Right atrium auricular region (tissue), 2 donors: ENCODE results near the gene BPIFA1. TPM values are rescaled to one million over a fixed set of nuclear protein-coding genes. Genes with fewer than 3 reads are reported as not detected.

Experiments
- DNase-seq: peaks from one replicate; pipeline ENCODE4 v3.0.0-alpha.2; 2019; ENCODE audit warnings: low spot score
- H3K27ac ChIP-seq, 2 donors: fragments of 200-600 bp; sonication (generic); 1 replicate in 1 of 2; 2 replicates in 1 of 2; pipeline ENCODE4 v1.5.1; 2016 to 2019
- H3K27me3 ChIP-seq, 2 donors: fragments of 200-600 bp; sonication (generic); one replicate each; pipeline versions ENCODE4 v1.5.1 to v1.6.0; 2017 to 2019
- H3K36me3 ChIP-seq: fragments of 200-600 bp; sonication (generic); one replicate; pipeline ENCODE4 v1.5.1; 2016
- H3K4me1 ChIP-seq, 2 donors: fragments of 200-600 bp; sonication (generic); one replicate each; pipeline versions ENCODE4 v1.5.1 to v1.6.0; 2017 to 2019
- H3K4me3 ChIP-seq, 2 donors: fragments of 200-600 bp; sonication (generic); 1 replicate in 1 of 2; 2 replicates in 1 of 2; pipeline ENCODE4 v1.5.1; 2017 to 2019; ENCODE audit warnings: mild to moderate bottlenecking in 1 of 2, moderate library complexity in 1 of 2
- H3K9me3 ChIP-seq, 2 donors: fragments of 200-600 bp; sonication (generic); one replicate each; pipeline ENCODE4 v1.5.1; 2019
- CTCF ChIP-seq, 2 donors: fragments of 200-600 bp; sonication (generic); IDR thresholded peaks; one replicate each; pipeline ENCODE4 v1.5.1; 2019; ENCODE audit warnings: antibody characterized with exemption in 2 of 2
- total RNA-seq, 2 donors: library from RNA; depleted of rRNA; stranded (reverse); fragments of >200 nt; gene quantifications; one replicate each; pipeline ENCODE4 v1.1.0, GENCODE V29; 2016

Gene BPIFA1
- total RNA-seq, 2 donors from 2014 or later: not detected

GRCh38 chr20:33239979-33240736, 4.4 kb downstream of the BPIFA1 start:
- DNase-seq: no peak
- H3K4me1 ChIP-seq: no peaks in the 10 kb centered on the region
- no peak overlapping the region for H3K27ac ChIP-seq
- H3K4me3 ChIP-seq: no peak overlapping the region
- H3K36me3 ChIP-seq: no peaks in the 10 kb centered on the region
- no peak for TF ChIP-seq CTCF (IDR thresholded peaks at IDR 0.05)
- no peaks in the 10 kb centered on the region for H3K27me3 ChIP-seq
- no peaks in the 10 kb centered on the region for H3K9me3 ChIP-seq

GRCh38 chr20:33240923-33241322, 5.1 kb downstream of the BPIFA1 start:
- Histone ChIP-seq H3K27me3 (no peaks in the 10 kb centered on the region), H3K4me3 (no peak overlapping the region), H3K36me3 (no peaks in the 10 kb centered on the region), H3K27ac (no peak overlapping the region), H3K4me1 (no peaks in the 10 kb centered on the region), H3K9me3 (no peaks in the 10 kb centered on the region)
- no peak for TF ChIP-seq CTCF (IDR thresholded peaks at IDR 0.05)
- DNase-seq: no peak

- Histone ChIP-seq H3K36me3 (no peaks in the 10 kb centered on the region), H3K27me3 (no peaks in the 10 kb centered on the region), H3K4me1 (no peaks in the 10 kb centered on the region), H3K27ac (no peak overlapping the region), H3K4me3 (no peak overlapping the region), H3K9me3 (no peaks in the 10 kb centered on the region)
- no peak for TF ChIP-seq CTCF (IDR thresholded peaks at IDR 0.05)
- DNase-seq: no peak
Measured at GRCh38 chr20:33242319-33243100, 6.7 kb downstream of the BPIFA1 start.

GRCh38 chr20:33246077-33246476, 10.3 kb downstream of the BPIFA1 start:
- H3K9me3 ChIP-seq: no peaks in the 10 kb centered on the region
- no peaks in the 10 kb centered on the region for H3K4me1 ChIP-seq
- no peak overlapping the region for H3K4me3 ChIP-seq
- H3K27ac ChIP-seq: no peak overlapping the region
- no peaks in the 10 kb centered on the region for H3K27me3 ChIP-seq
- TF ChIP-seq CTCF (IDR thresholded peaks at IDR 0.05): no peak
- DNase-seq: no peak
- H3K36me3 ChIP-seq: no peaks in the 10 kb centered on the region

- H3K36me3 ChIP-seq: no peaks in the 10 kb centered on the region
- DNase-seq: no peak
- H3K4me1 ChIP-seq: no peaks in the 10 kb centered on the region
- H3K27me3 ChIP-seq: no peaks in the 10 kb centered on the region
- TF ChIP-seq CTCF (IDR thresholded peaks at IDR 0.05): no peak
- no peaks in the 10 kb centered on the region for H3K9me3 ChIP-seq
- no peak overlapping the region for H3K27ac ChIP-seq
- no peak overlapping the region for H3K4me3 ChIP-seq
Measured at GRCh38 chr20:33249456-33249855, 13.7 kb downstream of the BPIFA1 start.
